ENCODE data around the gene CDYL2. TPM values are rescaled to one million over a fixed set of nuclear protein-coding genes. Genes with fewer than 3 reads are reported as not detected.

CDYL2 gene
- total RNA-seq, 3 donors from 2014 or later, result 6.3 to 8.9 (median 7.5) TPM

- peak; percentile 21 for ATAC-seq
- no peak overlapping the region for H3K4me3 ChIP-seq
- DNase-seq, result no peak
- H3K4me1 ChIP-seq (ENCODE audit: low read depth), result no peaks in the 10 kb centered on the region
- H3K9me3 ChIP-seq, result no peaks in the 10 kb centered on the region
- no peak for TF ChIP-seq CTCF (IDR thresholded peaks at IDR 0.05)
- intact Hi-C loops (cut with DNase I, micrococcal nuclease), result no loop called here
- H3K36me3 ChIP-seq (ENCODE audit: low read depth), result no peaks in the 10 kb centered on the region
Observed at GRCh38 chr16:80564394-80564793, 240.0 kb downstream of the CDYL2 start.

GRCh38 chr16:80563066-80563465 lies 241.3 kb downstream of the CDYL2 start:
- intact Hi-C loops (cut with DNase I, micrococcal nuclease), result no loop called here
- H3K9me3 ChIP-seq, result no peaks in the 10 kb centered on the region
- H3K36me3 ChIP-seq (ENCODE audit: low read depth), result no peaks in the 10 kb centered on the region
- ATAC-seq, result no peak
- H3K4me3 ChIP-seq, result no peak overlapping the region
- TF ChIP-seq CTCF (IDR thresholded peaks at IDR 0.05), result no peak
- H3K4me1 ChIP-seq (ENCODE audit: low read depth), result no peaks in the 10 kb centered on the region
- DNase-seq, result no peak

DNA sequence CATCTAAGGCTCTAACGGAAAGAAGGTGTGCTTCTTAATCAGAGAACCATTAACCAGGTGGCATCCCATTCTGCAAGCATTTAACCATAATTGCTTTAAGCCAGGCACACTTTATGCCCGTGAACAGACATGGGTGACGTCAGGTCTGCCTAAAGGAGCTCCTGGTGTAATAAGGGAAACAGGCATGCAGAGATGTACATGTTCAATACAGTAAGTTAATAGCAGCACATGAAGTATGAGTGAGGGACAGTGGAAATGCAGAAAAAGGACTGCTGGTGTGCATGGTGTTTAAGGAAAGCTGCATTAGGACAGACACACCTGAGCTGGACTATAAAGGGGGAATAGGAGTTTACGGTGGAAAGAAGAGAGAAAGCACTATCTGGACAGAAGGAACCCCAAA lies 245.0 kb downstream of the CDYL2 start:
- intact Hi-C loops (cut with DNase I, micrococcal nuclease), result no loop called here
- no peaks in the 10 kb centered on the region for H3K9me3 ChIP-seq
- H3K36me3 ChIP-seq (ENCODE audit: low read depth), result no peaks in the 10 kb centered on the region
- no peak for ATAC-seq
- no peak for TF ChIP-seq CTCF (IDR thresholded peaks at IDR 0.05)
- DNase-seq, result no peak
- H3K4me1 ChIP-seq (ENCODE audit: low read depth), result no peaks in the 10 kb centered on the region
- no peak overlapping the region for H3K4me3 ChIP-seq

DNA sequence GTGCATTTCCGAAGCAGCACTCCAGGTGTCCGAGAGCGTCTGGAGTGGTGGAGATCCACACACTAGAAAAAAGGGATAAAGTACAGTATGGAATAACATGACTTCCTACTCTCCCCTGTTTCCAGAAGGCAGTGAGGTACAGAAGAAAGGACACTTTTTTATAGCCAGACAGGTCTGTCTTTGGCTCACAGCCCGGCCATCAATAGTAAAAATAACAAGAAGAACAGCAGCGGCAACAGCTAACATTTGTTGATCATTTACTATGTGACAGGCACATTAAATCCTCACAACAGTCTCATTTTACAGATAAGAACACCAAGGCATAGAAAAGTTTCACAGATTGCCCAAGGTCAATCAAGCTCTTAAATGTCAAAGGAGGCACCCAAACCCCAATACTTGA lies 247.4 kb downstream of the CDYL2 start:
- no peaks in the 10 kb centered on the region for H3K36me3 ChIP-seq (ENCODE audit: low read depth)
- no peak for TF ChIP-seq CTCF (IDR thresholded peaks at IDR 0.05)
- no peak overlapping the region for H3K4me3 ChIP-seq
- ATAC-seq, result peak; percentile 62
- intact Hi-C loops (cut with DNase I, micrococcal nuclease), result no loop called here
- peak in 1 of 3 donors; percentile 37 for DNase-seq
- H3K4me1 ChIP-seq (ENCODE audit: low read depth), result no peaks in the 10 kb centered on the region
- no peaks in the 10 kb centered on the region for H3K9me3 ChIP-seq

DNA sequence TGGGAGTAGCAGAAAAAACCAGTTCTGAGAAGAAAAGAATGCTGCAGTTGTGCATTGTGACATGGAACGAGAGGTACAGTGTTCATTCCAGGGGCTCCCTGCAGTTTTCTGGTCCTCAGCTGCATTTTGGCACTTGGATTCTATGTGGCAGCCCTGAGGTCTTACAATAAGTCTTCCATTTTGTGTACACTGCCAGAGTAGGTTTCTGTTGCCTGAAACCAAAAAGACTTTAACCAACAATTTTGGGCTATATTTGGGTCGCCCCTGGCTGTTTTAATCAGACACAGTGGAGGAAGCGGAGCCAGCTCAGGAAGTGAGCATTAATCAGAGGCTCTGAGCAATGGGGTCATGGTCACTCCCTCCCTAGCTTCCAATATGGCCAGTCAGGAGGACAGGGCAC lies 247.9 kb downstream of the CDYL2 start:
- H3K36me3 ChIP-seq (ENCODE audit: low read depth), result no peaks in the 10 kb centered on the region
- no peak for ATAC-seq
- TF ChIP-seq CTCF (IDR thresholded peaks at IDR 0.05), result no peak
- H3K4me1 ChIP-seq (ENCODE audit: low read depth), result no peaks in the 10 kb centered on the region
- no peak overlapping the region for H3K4me3 ChIP-seq
- intact Hi-C loops (cut with DNase I, micrococcal nuclease), result no loop called here
- no peaks in the 10 kb centered on the region for H3K9me3 ChIP-seq
- DNase-seq, result no peak

DNA sequence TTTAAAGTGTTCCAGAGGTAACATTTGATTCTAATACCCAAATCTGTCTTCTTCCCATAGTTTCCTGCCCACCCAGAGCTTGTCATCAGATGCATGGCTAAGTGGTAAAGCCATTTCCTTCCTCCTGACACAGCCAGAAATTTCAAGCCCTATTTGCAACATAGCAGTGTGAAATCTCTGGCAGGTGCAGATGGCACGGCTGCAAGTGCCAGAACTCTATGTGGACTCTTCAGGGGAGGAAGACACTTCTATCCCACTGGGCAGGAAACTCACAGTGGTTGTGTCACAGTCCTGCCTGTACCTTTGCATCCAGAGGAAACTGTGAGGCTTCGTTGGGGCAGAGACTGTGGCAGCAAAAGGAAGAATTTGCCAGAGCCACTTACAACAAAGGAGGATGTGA lies 250.4 kb downstream of the CDYL2 start:
- no peaks in the 10 kb centered on the region for H3K36me3 ChIP-seq (ENCODE audit: low read depth)
- TF ChIP-seq CTCF (IDR thresholded peaks at IDR 0.05), result no peak
- no peak for DNase-seq
- H3K4me1 ChIP-seq (ENCODE audit: low read depth), result no peaks in the 10 kb centered on the region
- H3K4me3 ChIP-seq, result no peak overlapping the region
- no peaks in the 10 kb centered on the region for H3K9me3 ChIP-seq
- intact Hi-C loops (cut with DNase I, micrococcal nuclease), result no loop called here
- no peak for ATAC-seq
